Measurements from ENCODE around the gene ZNF487.
"Not testable (repeated sequence)": the region's sequence is repeated elsewhere in the genome, so short reads cannot be mapped to it uniquely, and the experiment has no call there.

Gene ZNF487

DNA sequence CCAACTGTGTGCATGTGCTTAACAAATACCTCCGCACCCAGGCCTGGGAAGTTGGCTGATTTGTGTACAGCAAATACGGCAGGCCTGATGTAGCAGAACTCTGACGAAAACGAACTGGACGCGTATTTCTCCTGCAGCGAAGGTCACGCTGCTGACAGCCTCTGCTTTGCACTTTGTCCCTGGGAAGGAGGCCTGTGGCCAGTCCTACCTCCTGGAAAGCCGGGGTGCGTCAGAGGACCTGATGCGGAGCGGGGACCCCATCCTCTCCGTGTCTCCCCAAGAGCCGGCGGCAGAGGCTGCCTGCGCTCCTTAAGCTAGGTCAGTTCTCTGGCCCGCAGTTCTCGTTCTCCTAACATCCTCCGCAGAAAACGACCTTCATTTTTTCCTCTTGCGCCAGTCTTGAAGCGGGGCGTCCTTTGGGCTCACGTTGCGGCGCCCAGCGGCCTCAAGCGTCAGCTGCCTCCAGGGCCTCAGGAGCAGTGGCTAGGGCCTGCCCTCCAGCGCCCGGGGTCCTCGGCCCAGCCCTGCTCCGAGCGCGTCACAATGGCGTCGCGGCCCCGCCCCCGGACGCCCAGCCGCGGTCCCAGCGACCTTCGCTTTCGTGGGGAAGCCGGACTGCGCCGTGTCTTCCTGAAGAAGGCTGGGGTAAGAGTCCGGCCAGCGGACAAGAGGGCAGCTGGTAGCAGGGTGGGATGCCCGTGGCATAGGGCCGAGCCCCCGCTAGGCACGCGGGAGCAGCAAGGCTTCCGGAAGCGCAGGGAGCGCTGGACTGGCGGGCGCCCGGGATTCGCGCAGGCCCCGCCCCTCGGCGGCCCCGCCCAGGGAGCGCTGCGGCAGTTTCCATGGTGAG lies at the start of gene ZNF487:
TSS of gene ZNF487 (plus strand) at position 821 of the 850 bp plus-strand sequence. CDS start 38,703 bp downstream, outside the sequence.
- ATAC-seq: peak; percentile 97
- DNase-seq: peak; percentile 89

DNA sequence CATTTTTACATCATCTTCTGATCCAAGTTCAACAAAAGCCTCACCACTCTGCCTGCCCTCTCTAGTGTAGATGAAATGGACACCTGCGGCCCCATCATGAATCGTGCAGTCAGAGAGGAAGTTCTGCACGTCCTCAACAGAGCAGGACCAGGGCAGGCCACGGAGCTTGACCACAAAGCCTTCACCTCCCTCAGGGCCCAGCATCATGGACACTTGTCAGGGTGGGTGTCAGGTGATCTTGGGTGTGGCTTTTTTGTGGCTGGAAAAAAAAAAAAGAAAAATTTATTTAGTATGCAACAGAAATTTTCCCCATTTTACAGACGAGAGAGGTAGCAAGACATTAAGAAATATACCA lies 49.3 kb upstream of the ZNF487 start:
- no peak for DNase-seq
- ATAC-seq: no peak

DNA sequence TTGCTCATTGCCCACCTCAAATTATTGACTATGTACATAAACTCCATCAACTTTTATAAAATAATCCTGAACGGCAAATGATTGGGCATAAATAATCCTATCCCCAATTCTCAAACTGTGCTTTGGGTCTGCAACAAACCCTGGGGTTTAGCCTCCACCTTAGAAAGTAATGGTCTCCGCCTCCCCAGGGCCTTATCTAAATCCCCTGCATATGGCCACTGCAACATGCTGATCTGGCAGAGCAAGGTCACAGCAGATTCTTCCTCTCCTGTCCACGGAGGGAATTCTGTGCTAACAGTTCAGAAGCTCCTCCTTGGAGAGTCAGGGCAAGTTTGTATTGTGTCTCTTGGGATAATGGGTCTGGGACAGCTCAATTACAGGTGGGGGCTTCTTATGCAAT lies 47.0 kb upstream of the ZNF487 start:
- DNase-seq (no peak), ATAC-seq (no peak)

DNA sequence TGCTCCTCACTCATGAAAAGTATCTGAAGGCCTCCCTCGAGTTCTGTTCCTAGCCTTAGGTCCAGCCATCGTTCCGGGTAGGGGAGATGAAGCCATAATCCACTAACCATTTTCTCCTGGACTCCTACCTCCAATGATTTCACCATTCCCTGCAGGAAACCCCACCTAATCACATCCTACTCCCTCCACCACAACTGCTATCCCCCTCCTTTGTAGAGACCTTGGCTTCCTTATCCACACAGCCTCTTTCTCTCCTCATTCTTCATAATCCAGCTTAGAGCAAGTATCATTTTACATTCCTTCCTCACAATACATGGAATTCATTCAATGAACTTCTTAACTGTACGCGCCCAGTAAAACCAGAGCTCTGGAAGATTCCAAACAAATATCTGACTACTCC lies 46.6 kb upstream of the ZNF487 start:
- DNase-seq: no peak

DNA sequence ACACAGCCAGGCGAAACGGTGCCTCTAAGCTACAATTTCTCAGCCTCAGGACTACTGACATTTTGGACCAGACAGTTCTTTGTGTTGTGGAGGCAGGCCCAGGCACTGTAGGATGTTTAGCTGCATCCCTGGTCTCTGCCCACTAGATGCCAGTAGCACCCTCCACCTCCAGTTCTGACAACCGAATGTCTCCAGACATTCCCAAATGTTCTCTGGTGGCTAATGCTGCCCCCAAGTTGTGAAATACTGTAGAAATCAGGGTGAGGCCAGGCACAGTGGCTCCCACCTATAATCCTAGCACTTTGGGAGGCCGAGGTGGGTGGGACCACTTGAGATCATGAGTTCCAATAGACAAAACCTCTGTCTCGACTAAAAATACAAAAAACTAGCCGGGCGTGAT lies 46.2 kb upstream of the ZNF487 start:
- ATAC-seq: peak; percentile 30
- DNase-seq: no peak

More for the DNA sequence above, 46.6 kb upstream of the ZNF487 start:
- ATAC-seq: no peak

DNA sequence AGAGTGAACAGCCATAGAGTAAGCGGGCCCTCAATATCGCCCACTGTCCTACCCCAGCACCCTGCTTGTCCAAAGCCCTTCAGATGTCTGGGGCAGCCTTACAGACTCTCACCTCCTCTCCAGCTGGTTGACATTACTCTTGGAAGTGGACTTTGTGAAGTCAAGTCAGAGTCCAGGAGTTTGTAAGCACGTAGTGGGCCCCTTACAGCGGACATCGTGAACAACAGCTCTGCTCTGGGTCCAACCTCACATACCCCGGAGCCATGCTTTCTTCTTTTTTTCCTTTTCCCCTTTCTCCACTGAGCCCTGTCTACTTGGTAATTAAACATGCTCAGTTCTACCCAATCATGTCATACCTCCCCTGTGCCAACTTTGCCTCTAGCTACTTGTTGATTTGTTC lies 45.4 kb upstream of the ZNF487 start:
- no peak for DNase-seq
- ATAC-seq: no peak

DNA sequence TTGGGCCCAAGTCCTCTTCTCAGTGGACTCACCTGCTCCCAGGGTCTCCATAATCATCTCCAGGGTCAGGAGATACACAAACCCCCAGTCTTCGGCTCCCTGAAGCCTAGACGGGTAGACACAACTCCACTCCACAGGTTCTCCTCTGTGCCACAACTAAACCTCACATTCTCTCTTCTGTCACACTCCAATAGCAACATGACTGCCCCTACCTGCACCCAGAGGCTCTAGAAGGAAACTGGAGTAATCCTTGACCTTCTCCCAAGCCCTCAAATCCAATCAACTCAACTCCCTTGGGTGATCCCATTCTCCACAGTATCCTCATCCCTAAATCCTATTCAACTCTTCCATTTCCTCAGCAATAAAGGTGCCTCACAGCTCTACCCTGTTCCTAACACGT lies 44.2 kb upstream of the ZNF487 start:
- ATAC-seq: no peak
- DNase-seq: no peak

DNA sequence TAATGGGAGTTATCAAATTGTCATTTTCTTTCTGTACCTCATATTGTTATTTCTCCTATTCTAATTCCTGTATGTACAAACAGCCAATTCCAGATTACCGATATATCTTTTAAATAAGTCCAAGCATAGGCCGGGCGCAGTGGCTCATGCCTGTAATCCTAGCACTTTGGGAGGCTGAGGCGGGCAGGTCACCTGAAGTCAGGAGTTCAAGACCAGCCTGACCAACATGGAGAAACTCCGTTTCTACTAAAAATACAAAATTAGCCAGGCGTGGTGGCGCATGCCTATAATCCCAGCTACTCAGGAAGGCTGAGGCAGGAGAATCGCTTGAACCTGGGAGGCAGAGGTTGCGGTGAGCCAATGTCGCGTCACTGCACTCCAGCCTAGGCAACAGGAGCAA lies 43.7 kb upstream of the ZNF487 start:
- DNase-seq: not testable (repeated sequence)

DNA sequence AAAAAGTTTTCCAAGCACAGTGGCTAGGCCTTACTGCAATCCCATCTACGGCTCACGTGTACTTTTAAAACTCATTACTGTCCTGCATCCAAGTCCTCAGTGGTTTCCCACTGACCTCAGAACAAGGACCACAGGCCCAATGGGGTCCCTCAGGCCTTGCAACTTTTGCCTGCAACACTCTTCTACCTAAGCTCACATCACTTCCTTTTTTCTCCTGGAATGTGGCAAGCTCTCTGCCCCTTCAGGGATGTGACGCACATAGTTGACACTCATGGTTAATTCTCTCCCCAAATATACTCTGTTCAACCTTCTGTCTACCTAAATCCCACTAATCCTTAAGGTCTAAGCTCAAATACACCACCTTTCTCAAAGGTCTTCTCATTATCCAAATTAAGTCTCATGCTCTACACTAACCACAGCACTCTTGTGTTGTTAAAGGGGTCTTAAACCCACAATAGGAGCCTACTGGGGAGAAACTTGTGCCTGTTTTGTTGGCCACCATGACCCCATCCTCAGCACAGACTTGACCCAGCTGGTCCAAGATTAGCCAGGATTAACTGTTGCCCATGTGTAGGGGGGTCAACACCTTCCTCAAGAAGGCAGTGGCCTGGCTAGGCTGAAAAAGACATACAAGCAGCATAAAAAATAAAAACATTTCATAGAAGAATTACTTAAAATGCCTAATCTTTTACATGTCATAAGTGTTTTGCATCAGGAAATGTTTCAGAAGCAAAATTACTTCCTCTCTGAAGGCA lies 43.1 kb upstream of the ZNF487 start:
- no peak for ATAC-seq
- no peak for DNase-seq

More for the DNA sequence above, 43.7 kb upstream of the ZNF487 start:
- not testable (repeated sequence) for ATAC-seq

DNA sequence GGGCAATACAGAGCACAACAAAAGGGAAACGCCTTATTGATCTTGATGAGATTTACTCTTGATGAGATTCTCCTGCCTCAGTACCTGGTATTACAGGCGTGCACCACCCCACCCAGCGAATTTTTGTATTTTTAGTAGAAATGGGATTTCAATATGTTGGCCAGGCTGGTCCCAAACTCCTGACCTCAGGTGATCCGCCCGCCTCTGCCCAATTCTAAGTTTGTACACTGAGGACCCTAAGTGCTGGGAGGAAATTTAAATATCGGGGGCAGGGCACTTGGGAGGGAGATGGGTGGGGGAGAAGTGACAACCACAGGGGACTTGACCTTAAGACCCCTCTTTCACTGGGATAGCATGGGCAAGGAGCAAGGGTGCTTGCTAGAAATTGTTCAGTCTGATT lies 42.0 kb upstream of the ZNF487 start:
- DNase-seq: no peak
- no peak for ATAC-seq

DNA sequence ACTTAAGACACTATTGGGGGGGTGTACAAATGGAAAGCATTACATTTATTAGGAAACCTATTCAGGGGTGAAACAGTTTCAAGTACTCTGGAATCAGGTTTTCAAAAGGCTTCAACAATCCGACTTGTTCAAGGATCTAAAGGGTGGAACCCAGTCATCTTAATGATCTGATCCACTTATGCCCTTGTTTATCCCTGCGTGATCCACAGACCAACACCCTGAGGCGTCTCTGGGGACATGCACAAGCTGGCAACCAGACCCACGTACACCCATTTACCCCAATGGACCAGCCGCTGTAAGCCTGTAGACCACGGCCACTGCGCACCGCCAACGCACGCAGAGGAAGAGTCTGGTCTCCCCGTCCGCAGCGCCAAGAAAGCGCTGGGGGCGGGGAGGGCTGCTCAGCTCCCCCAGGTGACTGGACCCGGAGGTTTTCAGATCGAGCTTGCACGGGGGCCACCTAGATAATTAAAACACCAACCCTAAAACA lies 41.3 kb upstream of the ZNF487 start:
- ATAC-seq (no peak), DNase-seq (peak; percentile 58)

DNA sequence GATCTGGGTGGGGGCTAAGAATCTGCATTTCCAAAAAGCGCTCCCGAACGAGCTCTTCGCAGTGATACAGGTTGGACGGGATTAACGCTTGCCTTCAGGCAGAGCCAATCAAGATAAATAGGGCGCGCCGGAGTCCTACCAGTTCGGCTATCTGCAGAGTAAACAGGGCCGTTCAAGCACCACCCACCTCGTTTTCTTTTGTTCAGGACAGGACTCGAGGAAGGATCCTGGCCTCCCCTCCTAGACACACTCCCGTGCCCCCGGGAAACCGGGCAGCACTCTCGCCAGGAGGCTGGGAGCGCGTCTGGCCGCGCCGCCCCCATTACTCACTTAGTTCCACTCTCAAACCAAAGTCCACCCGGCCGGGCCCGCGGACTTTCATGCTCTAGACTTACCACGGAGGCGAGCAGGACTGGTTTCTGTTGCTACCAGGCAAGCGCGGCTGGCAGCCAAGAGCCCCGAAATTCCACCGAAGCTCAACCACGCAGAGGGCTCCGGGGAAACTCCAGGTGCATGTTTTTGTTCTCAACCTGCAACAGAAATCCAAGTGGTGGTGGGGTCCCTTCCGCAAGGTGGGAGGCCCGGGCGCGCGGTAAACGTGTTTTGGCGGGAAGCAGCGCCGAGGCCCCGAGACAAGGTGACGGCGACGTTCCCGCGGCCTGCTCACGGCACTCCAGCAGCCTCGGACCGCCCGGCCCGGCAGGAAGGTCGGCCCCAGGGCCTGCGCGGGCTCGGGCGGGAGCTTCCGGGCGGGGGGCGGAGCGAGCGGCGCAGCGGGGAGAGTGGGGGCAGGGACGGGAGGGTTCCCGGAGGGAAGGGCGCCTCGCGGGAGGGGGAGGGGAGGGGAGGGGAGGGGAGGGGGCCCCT lies 40.6 kb upstream of the ZNF487 start:
- peak; percentile 68 for ATAC-seq
- peak; percentile 88 for DNase-seq

DNA sequence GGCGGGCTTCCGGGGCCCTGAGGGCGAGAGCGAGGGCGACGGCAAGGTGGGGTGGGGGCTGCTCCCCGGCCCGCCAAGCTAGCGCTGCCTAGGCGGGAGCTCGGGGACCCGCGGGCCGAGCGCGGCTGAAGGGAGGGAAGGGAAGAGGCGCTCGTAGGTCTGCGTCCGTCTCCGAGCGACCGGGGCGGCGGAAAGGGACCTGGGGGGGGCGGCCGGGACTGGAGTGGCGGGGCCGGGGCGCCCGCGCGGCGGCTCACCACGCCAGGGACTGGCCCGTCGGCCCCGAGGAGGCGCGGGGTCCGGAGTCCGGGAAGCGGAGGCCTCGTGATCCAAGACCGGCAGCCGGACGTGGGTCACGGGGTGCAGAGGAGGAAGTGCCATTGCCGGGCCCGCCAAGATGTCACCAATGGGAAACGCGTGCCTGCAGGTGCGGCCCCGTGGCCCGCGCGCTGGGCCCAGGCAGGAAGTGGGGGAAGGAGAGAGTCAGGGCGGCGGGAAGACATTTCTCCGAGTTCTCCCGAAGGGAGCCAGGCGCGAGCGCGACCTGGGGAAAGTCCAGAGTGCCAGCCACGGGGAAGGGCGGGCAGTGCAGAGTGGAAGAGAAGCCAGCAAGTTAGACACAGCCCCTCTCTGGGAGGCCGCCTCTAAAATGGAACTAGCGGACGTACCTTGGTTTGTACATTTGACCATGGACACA lies 39.8 kb upstream of the ZNF487 start:
- ATAC-seq (peak; percentile 84), DNase-seq (peak; percentile 90)

DNA sequence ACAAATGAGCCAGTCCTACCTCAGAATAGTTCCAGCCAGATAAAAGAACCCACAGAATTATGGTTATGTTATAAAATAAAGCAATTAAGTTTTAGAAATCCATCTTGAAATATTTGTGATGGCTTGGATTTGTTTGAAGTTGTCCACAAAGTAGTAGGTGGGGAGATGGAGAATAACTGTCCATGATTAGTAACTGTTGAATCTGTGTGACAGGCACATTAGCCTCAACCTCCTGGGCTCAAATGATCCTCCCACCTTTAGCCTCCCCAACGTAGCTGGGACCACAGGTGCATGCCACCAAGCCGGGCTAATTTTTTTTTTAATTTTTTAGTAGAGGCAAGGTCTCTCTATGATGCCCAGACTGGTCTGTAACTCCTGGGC lies 38.0 kb upstream of the ZNF487 start:
- ATAC-seq: no peak
- no peak for DNase-seq

DNA sequence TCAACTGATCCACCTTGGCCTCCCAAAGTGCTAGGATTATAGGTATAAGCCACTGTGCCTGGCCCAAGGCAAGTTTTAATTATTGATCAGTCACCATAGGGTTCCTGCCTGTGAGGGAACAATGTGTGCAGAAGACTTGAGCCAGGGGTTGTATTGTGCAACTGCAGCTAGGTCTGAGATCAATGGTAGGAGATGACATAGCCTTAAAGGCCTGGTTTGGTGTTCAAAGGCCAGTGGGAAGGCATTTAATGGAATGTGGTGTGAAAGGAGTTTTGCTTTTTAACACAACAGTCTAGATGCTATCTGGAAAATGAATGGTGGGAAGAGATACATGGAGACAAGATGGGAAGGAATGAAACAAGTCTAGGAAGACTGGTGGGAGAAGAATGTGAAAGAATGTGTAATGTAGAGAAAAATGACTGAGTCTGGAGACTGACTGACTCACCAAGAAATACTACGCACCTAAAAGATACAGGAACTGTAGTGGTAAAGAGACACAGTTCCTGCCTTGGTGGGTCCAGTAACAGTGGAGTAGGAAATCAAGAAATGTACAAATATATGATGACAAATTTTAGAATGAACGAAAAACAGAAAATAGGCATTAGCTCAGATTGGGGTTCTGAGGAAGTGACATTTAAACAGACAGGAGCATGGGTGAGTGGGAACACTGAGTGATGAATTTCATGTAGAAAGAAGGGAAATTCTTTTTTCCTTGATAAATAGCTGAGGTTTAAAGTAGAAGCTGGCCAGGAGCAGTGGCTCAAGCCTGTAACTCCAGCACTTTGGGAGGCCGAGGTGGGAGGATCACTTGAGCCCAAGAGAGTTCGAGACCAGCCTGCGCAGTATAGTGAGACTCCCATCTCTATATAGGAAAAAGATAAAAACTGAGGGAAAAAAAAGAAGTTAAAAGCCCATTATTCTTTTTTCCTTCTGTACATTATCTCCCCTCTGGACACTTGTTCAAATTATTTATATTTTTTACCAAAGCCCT lies 37.3 kb upstream of the ZNF487 start:
- DNase-seq (no peak), ATAC-seq (peak; percentile 24)

DNA sequence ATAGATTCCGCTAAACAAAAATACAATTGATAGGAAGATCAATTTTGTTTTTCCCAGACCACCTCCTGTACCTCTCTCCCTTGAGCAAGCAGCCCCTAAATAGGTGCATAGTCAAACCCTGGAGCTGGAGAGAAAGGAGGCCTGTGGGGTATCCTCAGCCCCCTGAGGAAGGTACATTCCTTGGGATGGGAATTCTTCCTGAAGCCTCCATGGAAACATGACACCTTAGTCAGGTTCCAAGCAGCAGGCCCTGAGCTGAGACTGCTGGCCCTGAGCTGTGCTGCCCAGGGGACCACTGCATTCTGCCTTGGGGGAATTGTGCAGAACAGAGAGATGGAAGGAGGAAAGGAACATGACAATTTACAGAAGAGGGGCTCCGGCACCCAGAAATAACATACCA lies 35.3 kb upstream of the ZNF487 start:
- ATAC-seq: no peak
- DNase-seq: no peak

DNA sequence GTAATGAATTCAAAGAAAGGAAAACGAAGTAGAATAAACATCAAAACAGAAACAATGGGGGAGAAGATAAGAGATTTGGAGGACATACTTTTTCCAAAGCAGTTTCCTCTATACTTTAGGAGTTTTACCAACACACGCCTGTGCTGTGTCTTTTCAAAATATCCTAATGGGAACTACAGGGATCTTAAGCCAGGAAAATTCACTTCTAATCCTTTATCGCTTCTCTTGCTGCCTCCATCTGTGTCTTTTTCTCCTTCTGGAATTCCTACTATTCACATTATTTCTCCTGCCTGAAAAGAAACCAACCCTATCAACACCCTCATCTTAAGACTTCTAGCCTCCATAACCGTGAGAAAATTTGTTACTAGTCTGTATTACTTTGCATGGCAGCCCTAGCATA lies 34.7 kb upstream of the ZNF487 start:
- ATAC-seq (no peak), DNase-seq (no peak)

DNA sequence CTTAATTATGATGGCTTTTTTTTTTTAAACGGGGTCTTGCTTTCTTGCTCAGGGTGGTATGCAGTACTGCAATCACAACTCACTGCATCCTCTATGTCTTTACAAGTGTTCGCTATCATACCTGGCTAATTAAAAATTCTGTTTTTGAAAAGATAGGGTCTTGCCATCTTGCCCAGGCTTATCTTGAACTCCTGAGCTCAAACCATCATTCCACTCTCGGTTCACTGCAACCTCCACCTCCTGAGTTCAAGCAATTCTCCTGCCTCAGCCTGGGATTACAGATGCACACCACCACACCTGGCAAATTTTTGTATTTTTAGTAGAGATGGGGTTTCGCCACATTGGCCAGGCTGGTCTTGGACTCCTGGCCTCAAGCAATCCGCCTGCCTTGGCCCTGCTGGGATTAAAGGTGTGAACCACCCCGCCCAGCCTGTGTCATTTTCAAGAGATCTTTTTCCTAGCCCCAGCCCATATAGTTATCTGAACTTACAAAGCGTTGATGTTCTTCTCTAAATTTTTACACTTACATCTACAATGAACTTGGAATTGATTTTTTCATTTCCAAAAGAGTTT lies 33.9 kb upstream of the ZNF487 start:
- ATAC-seq: no peak
- DNase-seq: no peak

DNA sequence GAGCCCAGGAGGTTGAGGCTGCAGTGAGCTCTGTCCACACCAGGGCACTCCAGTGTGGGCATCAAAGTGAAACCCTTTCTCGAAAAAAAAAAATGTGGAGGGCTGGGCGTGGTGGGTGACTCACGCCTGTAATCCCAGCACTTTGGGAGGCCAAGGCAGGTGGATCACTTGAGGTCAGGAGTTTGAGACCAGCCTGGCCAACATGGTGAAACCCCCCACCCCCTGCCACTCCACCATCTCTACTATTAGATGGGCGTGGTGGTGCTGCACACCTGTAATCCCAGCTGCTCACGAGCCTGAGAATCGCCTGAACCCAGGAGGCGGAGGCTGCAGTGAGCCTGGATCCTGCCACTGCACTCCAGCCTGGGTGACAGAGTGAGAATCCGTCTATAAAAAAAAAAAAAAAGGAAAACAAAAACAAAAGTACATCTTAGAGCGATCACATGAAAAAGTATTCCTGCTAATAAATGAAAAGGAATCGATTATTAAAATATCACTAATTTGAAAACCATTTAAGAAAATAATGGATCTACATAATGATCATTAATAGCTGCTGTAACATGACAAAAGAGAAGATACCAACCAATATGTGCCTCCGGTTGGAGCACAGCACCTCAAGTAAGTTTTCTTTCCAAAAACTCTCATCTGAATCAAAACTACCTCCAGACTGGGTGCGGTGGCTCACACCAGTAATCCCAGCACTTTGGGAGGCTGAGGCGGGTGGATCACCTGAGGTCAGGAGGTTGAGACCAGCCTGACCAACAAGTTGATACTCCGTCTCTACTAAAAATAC lies 32.8 kb upstream of the ZNF487 start:
- ATAC-seq: no peak
- no peak for DNase-seq

All from stimulated activated naive CD8-positive, alpha-beta T cell treated with anti-CD3 and anti-CD28 coated beads, Interleukin-15, Interleukin-2, amounts not matched to agents 100 U/mL and 50 U/mL, for 24 hours (primary cell).